Vagina (tissue), 2 donors: ENCODE data around the gene MT1F. TPM values are rescaled to one million over a fixed set of nuclear protein-coding genes. Genes with fewer than 3 reads are reported as not detected.
"Not testable (repeated sequence)": the region's sequence is repeated elsewhere in the genome, so short reads cannot be mapped to it uniquely, and the experiment has no call there.

Experiments used
- DNase-seq, 2 donors: peaks; one replicate each; pipeline ENCODE4 v3.0.0-alpha.2; 2017; ENCODE audit errors: extremely low spot score in 2 of 2
- H3K27ac ChIP-seq: fragments of 200-600 bp; sonication (generic); one replicate; pipeline ENCODE4 v1.5.1; 2019
- H3K27me3 ChIP-seq: fragments of 200-600 bp; sonication (generic); one replicate; pipeline ENCODE4 v1.5.1; 2019
- H3K36me3 ChIP-seq, 2 donors: fragments of 200-600 bp; sonication (generic); one replicate each; pipeline ENCODE4 v1.5.1; 2017 to 2019
- H3K4me1 ChIP-seq: fragments of 200-600 bp; sonication (generic); one replicate; pipeline ENCODE4 v1.5.1; 2019
- H3K4me3 ChIP-seq, 2 donors: fragments of 200-600 bp; sonication (generic); 1 replicate in 1 of 2; 2 replicates in 1 of 2; pipeline ENCODE4 v1.5.1; 2016 to 2019
- H3K9me3 ChIP-seq: fragments of 200-600 bp; sonication (generic); one replicate; pipeline ENCODE4 v1.5.1; 2019
- POLR2A ChIP-seq, 2 donors: fragments of 450-650 bp; IDR thresholded peaks; one replicate each; pipeline ENCODE4 v1.6.1; 2017; ENCODE audit warnings: antibody characterized with exemption in 2 of 2, mild to moderate bottlenecking in 2 of 2, moderate library complexity in 2 of 2
- POLR2AphosphoS5 ChIP-seq, 2 donors: sonication (generic); formaldehyde crosslinking; IDR thresholded peaks; one replicate each; pipeline ENCODE4 v1.9.0; 2017; ENCODE audit warnings: antibody characterized with exemption in 2 of 2, mild to moderate bottlenecking in 2 of 2, low read depth in 1 of 2; ENCODE audit not compliant: insufficient read depth in 1 of 2
- intact Hi-C: fragments of 100-400 bp; cut with DNase I; formaldehyde crosslinking; loops from one replicate; pipeline ENCODE4 v1.15.1; 2023
- total RNA-seq: library from RNA; depleted of rRNA; stranded (reverse); fragments of >200 nt; gene quantifications from one replicate; pipeline ENCODE4 v1.2.3, GENCODE V29; 2016
- TF ChIP-seq, protein P1 (sequence below), 3 experiments: fragments of 450-650 bp in 2 of 3; fragments of 200-600 bp in 1 of 3; sonication (generic) in 1 of 3; IDR thresholded peaks; one replicate each; pipeline ENCODE4 v1.5.1; 2017 to 2019; ENCODE audit warnings: antibody characterized with exemption in 3 of 3, mild to moderate bottlenecking in 2 of 3, moderate library complexity in 2 of 3

The MT1F gene
- total RNA-seq, 1 donor from 2014 or later, result 16.0 TPM

DNA sequence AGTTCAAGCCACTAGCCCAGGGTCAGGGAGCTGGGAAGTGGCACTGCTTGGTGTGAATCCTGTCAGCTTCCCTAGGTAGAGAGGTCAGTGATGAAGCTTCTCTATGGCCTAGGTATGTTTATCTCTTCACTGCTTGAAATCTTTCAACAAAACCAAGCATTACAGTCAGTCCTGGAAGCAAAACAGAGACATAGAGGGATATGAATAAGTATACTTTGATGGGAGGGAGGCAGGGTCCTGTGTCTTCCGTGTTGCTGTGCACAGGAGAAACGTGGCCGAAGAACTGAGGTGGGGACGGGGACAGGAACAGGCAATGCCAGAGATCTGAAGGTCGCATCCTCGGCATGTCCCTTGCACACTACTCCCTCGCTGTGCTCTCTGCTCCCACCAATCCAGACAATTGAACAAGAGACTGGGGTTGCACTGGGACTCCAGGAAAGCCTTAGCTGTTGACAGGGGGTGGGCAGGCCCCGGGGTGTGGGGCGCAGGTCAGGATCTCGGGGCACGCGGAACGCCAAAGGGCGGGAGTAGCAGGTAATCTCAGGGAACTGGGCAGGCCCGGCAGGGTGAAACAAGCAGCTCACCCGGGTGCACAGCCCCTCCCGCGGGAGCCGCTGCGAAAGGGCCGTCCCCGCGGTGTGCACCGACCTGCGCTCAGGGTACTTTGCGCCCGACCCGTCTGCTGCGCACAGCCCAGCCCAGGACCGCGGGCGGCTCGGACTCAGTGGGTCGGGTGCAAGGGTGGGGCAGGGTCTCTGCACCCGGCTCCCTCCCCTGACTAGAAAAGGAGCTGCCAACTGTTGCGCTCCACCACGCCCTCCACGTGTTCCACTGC is 11.5 kb downstream of the MT1F start, which contains the start of gene MT1H:
MT1H (plus strand) TSS at position 810 of the 835 bp plus-strand sequence. CDS start 71 bp downstream, outside the sequence.
- H3K4me1 ChIP-seq, result peaks cover 23% of the 10 kb centered on the region
- no peaks in the 10 kb centered on the region for H3K36me3 ChIP-seq
- TF ChIP-seq POLR2A (IDR thresholded peaks at IDR 0.05), result no peak
- TF ChIP-seq, protein P1, sequence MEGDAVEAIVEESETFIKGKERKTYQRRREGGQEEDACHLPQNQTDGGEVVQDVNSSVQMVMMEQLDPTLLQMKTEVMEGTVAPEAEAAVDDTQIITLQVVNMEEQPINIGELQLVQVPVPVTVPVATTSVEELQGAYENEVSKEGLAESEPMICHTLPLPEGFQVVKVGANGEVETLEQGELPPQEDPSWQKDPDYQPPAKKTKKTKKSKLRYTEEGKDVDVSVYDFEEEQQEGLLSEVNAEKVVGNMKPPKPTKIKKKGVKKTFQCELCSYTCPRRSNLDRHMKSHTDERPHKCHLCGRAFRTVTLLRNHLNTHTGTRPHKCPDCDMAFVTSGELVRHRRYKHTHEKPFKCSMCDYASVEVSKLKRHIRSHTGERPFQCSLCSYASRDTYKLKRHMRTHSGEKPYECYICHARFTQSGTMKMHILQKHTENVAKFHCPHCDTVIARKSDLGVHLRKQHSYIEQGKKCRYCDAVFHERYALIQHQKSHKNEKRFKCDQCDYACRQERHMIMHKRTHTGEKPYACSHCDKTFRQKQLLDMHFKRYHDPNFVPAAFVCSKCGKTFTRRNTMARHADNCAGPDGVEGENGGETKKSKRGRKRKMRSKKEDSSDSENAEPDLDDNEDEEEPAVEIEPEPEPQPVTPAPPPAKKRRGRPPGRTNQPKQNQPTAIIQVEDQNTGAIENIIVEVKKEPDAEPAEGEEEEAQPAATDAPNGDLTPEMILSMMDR (IDR thresholded peaks at IDR 0.05), result no peak
- no peak for TF ChIP-seq POLR2AphosphoS5 (IDR thresholded peaks at IDR 0.05; ENCODE audit: insufficient read depth in 1 of 2, low read depth in 1 of 2)
- no peak within 1 kb of the TSS for H3K27ac ChIP-seq
- H3K27me3 ChIP-seq, result no peaks in the 10 kb centered on the region
- H3K9me3 ChIP-seq, result no peaks in the 10 kb centered on the region
- DNase-seq, result no peak
- intact Hi-C loops, result no loop called here
- peak within 1 kb of the TSS in 1 of 2 donors; percentile 16 for H3K4me3 ChIP-seq

DNA sequence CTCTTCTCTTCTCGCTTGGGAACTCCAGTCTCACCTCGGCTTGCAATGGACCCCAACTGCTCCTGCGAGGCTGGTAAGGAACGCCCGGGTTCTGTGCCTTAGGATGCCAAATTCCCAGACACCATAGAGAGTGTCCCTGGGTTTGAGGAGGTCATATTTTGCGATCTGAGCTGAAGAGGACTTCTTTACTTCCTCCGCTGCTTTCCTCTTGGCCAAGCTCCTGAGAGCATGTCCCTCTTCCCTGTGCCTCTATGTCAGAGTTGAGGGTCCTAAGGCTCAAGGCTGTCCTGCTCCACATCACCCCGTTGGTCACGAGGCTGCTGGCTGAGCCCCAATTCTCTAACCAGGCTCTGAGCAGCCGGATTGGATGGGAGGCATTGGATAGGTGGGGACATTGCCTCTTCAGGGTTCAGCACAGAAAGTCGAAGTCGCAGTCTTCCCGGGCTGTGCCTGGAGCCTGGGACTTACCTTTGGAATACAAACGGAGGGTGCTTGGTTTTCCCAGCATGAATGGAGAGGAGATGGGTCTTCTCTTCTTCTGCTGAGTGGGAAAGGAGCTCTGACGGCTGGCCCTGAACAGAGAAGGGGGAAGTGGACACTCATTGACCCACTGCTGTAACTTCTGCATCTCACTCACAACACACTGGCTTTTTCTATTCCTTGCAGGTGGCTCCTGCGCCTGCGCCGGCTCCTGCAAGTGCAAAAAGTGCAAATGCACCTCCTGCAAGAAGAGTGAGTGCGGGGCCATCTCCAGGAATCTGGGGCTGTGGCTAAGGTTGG is 12.3 kb downstream of the MT1F start:
- no peak overlapping the region for H3K27ac ChIP-seq
- H3K36me3 ChIP-seq, result no peaks in the 10 kb centered on the region
- TF ChIP-seq, protein P1 (IDR thresholded peaks at IDR 0.05), result no peak
- TF ChIP-seq POLR2A (IDR thresholded peaks at IDR 0.05) (no peak), POLR2AphosphoS5 (IDR thresholded peaks at IDR 0.05; ENCODE audit: insufficient read depth in 1 of 2, low read depth in 1 of 2) (no peak)
- H3K9me3 ChIP-seq, result no peaks in the 10 kb centered on the region
- DNase-seq, result no peak
- H3K27me3 ChIP-seq, result no peaks in the 10 kb centered on the region
- H3K4me3 ChIP-seq, result no peak overlapping the region
- peaks cover 23% of the 10 kb centered on the region for H3K4me1 ChIP-seq
- intact Hi-C loops, result no loop called here

DNA sequence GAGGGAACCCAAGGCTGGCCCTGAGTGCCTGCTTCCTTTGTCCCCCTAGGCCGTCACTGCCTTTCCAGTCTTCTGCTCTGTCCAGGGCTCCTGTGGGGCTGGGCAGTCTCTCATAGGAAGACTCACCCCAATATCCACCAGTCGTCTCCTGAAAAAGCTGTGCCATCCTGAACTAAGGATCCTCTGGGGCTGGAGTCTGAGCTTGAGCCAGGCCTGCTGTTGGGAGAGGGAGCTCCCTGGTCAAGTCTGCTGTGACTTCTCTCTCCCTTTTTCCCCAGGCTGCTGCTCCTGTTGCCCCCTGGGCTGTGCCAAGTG is 12.8 kb downstream of the MT1F start:
- Histone ChIP-seq H3K27me3 (no peaks in the 10 kb centered on the region), H3K9me3 (no peaks in the 10 kb centered on the region), H3K36me3 (no peaks in the 10 kb centered on the region), H3K27ac (no peak overlapping the region), H3K4me1 (peaks cover 25% of the 10 kb centered on the region), H3K4me3 (no peak overlapping the region)
- DNase-seq, result no peak
- intact Hi-C loops, result no loop called here
- TF ChIP-seq, protein P1 (IDR thresholded peaks at IDR 0.05), result no peak
- TF ChIP-seq POLR2A (IDR thresholded peaks at IDR 0.05) (no peak), POLR2AphosphoS5 (IDR thresholded peaks at IDR 0.05; ENCODE audit: insufficient read depth in 1 of 2, low read depth in 1 of 2) (no peak)

DNA sequence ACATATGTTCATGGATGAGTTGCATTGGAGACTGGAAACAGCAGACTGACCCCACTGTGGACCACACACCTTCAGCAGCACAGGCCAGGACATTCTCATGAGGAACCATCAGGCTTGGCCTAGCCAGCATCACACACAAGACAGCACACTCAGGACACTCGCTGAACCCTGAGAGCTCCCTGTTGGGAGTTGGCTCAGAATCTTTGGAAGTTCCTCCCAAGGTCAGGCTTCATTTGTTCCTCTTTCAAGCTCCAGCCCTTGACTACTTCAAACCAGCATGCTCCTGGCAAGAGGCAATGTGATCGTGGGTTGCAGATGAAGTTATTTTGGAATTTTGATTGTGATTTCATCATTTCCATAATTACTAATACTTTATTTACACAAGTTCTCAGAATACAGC is 13.9 kb downstream of the MT1F start:
- intact Hi-C loops, H3K27me3 ChIP-seq: not testable (repeated sequence)
- H3K4me1 ChIP-seq, result peaks cover 33% of the 10 kb centered on the region

DNA sequence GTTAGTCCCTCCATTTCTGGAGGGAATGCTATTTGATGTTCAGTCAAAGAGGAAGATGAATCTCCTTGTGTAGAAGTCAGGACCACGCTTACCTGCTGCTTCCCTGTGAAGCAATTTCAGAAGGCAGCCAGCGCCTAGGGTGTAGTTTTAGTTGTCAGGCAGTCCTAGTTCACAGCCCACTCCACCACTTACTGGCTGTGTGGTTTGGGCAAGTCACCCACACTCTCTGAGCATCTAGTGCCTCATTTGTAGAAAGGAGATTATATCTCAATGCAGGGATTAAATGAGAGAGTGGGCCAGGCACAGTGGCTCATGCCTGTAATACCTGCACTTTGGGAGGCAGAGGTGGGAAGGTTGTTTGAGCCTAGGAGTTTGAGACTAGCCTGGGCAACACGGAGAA is 14.4 kb downstream of the MT1F start:
- H3K27ac ChIP-seq, H3K36me3 ChIP-seq, DNase-seq, intact Hi-C loops, H3K27me3 ChIP-seq, H3K9me3 ChIP-seq, H3K4me3 ChIP-seq: not testable (repeated sequence)
- H3K4me1 ChIP-seq, result peaks cover 33% of the 10 kb centered on the region

More for the DNA sequence above, 13.9 kb downstream of the MT1F start:
- H3K36me3 ChIP-seq, DNase-seq, H3K9me3 ChIP-seq, H3K4me3 ChIP-seq, H3K27ac ChIP-seq: not testable (repeated sequence)
